WTC11 (cell line): ENCODE measurements around the gene ZNF577.

Experiments
- NFE2L1 ChIP-seq: sonication (generic); formaldehyde crosslinking; IDR thresholded peaks from 2 replicates; pipeline ENCODE4 v1.8.1; 2023; ENCODE audit warnings: missing genetic modification reagents
- ZNF396 ChIP-seq: fragments of 250-450 bp; sonication (Bioruptor Pico); IDR thresholded peaks from 2 replicates; pipeline ENCODE4 v1.8.0; 2021; ENCODE audit warnings: mild to moderate bottlenecking, moderate library complexity, borderline replicate concordance

DNA sequence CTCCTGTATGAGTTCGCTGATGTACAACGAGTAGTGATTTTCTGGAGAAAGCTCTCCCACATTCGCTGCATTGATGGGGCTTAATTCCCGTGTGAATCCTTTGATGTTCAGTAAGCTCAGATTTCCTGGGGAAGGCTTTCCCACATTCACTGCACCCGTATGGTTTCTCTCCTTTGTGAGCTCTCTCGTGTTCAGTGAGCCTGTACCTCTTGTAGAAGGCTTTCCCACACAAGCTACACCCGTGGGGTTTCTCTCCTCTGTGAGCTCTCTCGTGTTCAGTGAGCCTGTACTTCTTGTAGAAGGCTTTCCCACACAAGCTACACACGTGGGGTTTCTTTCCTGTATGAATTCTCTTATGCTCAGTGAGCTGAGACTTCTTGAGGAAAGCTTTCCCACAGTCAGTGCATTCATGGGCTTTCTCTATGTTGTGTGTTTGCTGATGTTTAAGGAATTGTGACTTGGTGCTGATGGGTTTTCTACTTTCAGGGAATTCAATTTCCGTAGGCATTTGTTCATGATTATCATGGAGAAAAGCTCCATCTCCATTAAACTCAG is 3.5 kb upstream of the ZNF577 start:
- TF ChIP-seq NFE2L1 (no peak), ZNF396 (CRISPR knock-in tag) (no peak)
